ENCODE measurements around the gene SAMD4B.

GRCh38 chr19:39324242-39324842 is 17.9 kb upstream of the SAMD4B start:
- TF ChIP-seq CTCF (IDR thresholded peaks at IDR 0.05; ENCODE audit: control extremely low read depth in 1 of 3, insufficient read depth in 1 of 3, low read depth in 1 of 3, low read length in 3 of 3) (no peak), EP300 (IDR thresholded peaks at IDR 0.05; ENCODE audit: borderline replicate concordance in 1 of 2, low read depth in 2 of 2, low read length in 2 of 2) (no peak), EGR1 (IDR thresholded peaks at IDR 0.05; ENCODE audit: borderline replicate concordance, low read depth, low read length) (no peak), JUND (IDR thresholded peaks at IDR 0.05; ENCODE audit: low read length) (no peak), SIN3A (conservative IDR thresholded peaks at IDR 0.05 in 1 of 2, IDR thresholded peaks at IDR 0.05 in 1 of 2; ENCODE audit: low read depth in 1 of 2, low read length in 2 of 2) (no peak), POLR2A (IDR thresholded peaks at IDR 0.05; ENCODE audit: control extremely low read depth in 1 of 2, low read depth in 2 of 2, low read length in 2 of 2) (no peak), GTF2F1 (IDR thresholded peaks at IDR 0.05; ENCODE audit: borderline replicate concordance, low read depth, low read length) (no peak)

Data from H1 (cell line).